ENCODE results near the gene ZSCAN9. TPM values are rescaled to one million over a fixed set of nuclear protein-coding genes. Genes with fewer than 3 reads are reported as not detected.

Gene ZSCAN9
- total and polyA plus RNA-seq, 2 donors (not counting 3 experiments of a cell fraction or from before 2014, with no cell fraction given): 11.7 to 18.0 TPM

- no peak for DNase-seq (ENCODE audit: low read depth, low spot score)
These were observed 15.4 kb downstream of the ZSCAN9 start for GRCh38 chr6:28240471-28240870.

More at GRCh38 chr6:28240471-28240870, 15.4 kb downstream of the ZSCAN9 start:
- no peak for FAIRE-seq
- TF ChIP-seq POLR2A (IDR thresholded peaks at IDR 0.05; ENCODE audit: low read depth, low read length) (no peak), MAX (IDR thresholded peaks at IDR 0.05; ENCODE audit: insufficient read depth, insufficient read length) (no peak), POLR2AphosphoS5 (IDR thresholded peaks at IDR 0.05; ENCODE audit: insufficient read depth, low read depth, low read length) (no peak), JUN (IDR thresholded peaks at IDR 0.05; ENCODE audit: borderline replicate concordance, insufficient read depth, insufficient read length, low read depth) (no peak), FOS (IDR thresholded peaks at IDR 0.05; ENCODE audit: borderline replicate concordance, insufficient read depth, low read length) (no peak), EZH2 (IDR thresholded peaks at IDR 0.05; ENCODE audit: borderline replicate concordance, low read depth, low read length, severe bottlenecking) (no peak), GATA2 (IDR thresholded peaks at IDR 0.05; ENCODE audit: insufficient read depth, insufficient read length, low read depth, low read length) (no peak), MYC (IDR thresholded peaks at IDR 0.05; ENCODE audit: low read depth, low read length) (no peak)
- TF ChIP-seq, protein P1, sequence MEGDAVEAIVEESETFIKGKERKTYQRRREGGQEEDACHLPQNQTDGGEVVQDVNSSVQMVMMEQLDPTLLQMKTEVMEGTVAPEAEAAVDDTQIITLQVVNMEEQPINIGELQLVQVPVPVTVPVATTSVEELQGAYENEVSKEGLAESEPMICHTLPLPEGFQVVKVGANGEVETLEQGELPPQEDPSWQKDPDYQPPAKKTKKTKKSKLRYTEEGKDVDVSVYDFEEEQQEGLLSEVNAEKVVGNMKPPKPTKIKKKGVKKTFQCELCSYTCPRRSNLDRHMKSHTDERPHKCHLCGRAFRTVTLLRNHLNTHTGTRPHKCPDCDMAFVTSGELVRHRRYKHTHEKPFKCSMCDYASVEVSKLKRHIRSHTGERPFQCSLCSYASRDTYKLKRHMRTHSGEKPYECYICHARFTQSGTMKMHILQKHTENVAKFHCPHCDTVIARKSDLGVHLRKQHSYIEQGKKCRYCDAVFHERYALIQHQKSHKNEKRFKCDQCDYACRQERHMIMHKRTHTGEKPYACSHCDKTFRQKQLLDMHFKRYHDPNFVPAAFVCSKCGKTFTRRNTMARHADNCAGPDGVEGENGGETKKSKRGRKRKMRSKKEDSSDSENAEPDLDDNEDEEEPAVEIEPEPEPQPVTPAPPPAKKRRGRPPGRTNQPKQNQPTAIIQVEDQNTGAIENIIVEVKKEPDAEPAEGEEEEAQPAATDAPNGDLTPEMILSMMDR (IDR thresholded peaks at IDR 0.05; ENCODE audit: extremely low read depth in 1 of 2, insufficient read depth in 1 of 2, low read depth in 1 of 2, low read length in 2 of 2): no peak
- no TSS peak for BruUV-seq (replicated peaks)
- Histone ChIP-seq H3K9me3 (replicated peaks; ENCODE audit: control insufficient read depth, insufficient read depth, low read length) (no peaks in the 10 kb centered on the region), H3K27me3 (ENCODE audit: control insufficient read depth in 2 of 2, insufficient read depth in 2 of 2, low read length in 2 of 2) (no peaks in the 10 kb centered on the region), H3K79me2 (ENCODE audit: control insufficient read depth, insufficient read depth, low read length) (no peaks in the 10 kb centered on the region), H2AFZ (ENCODE audit: low read depth, low read length) (no peak overlapping the region), H3K4me2 (ENCODE audit: insufficient read depth, low read length) (no peak overlapping the region), H3K9me1 (replicated peaks; ENCODE audit: control insufficient read depth, extremely low read depth, insufficient read depth, low read length) (no peaks in the 10 kb centered on the region), H3K4me1 (ENCODE audit: control insufficient read depth, extremely low read depth, insufficient read depth, low read length) (no peaks in the 10 kb centered on the region), H3K9ac (replicated peaks; ENCODE audit: extremely low read depth, insufficient read depth, low read length) (no peak overlapping the region), H3K27ac (ENCODE audit: insufficient read depth, low read depth, low read length) (no peak overlapping the region), H4K20me1 (replicated peaks; ENCODE audit: control insufficient read depth, extremely low read depth, insufficient read depth, low read length) (no peaks in the 10 kb centered on the region), H3K36me3 (ENCODE audit: control insufficient read depth in 2 of 2, extremely low read depth in 1 of 2, insufficient read depth in 2 of 2, low read length in 2 of 2) (peaks cover 0 to 2% of the 10 kb centered on the region in 2 experiments), H3K4me3 (replicated peaks in 1 of 3; ENCODE audit: insufficient read depth in 1 of 3, low read depth in 1 of 3, low read length in 3 of 3) (no peak overlapping the region)
- dilution Hi-C loops (cut with MboI; ENCODE audit: extremely low pct_ligation_motif_present, low sequenced_read_pairs): no loop called here
- ChIA-PET POLR2A (no interaction called here), CTCF (no interaction called here)
- intact Hi-C loops (cut with micrococcal nuclease): no loop called here
